HepG2 (cell line): ENCODE results near the gene METTL14. TPM values are rescaled to one million over a fixed set of nuclear protein-coding genes. Genes with fewer than 3 reads are reported as not detected.

Experiments
- AHDC1 ChIP-seq: sonication (generic); formaldehyde crosslinking; IDR thresholded peaks from 2 replicates; pipeline ENCODE4 v1.5.1; 2020; ENCODE audit warnings: mild to moderate bottlenecking, missing genetic modification reagents, borderline replicate concordance
- HIC2 ChIP-seq: sonication (generic); formaldehyde crosslinking; IDR thresholded peaks from 2 replicates; pipeline ENCODE4 v1.9.0; 2022; ENCODE audit warnings: low read depth, missing genetic modification reagents
- KDM1A ChIP-seq: IDR thresholded peaks from 2 replicates; pipeline ENCODE4 v1.6.1; 2016; ENCODE audit warnings: missing compliant biosample characterization
- MBNL3 ChIP-seq: fragments of 250-450 bp; sonication (Bioruptor Pico); conservative IDR thresholded peaks from 2 replicates; pipeline ENCODE4 v1.8.0; 2022; ENCODE audit warnings: mild to moderate bottlenecking, inconsistent platforms
- NFE2L1 ChIP-seq: sonication (generic); formaldehyde crosslinking; IDR thresholded peaks from 2 replicates; pipeline ENCODE4 v1.4.0; 2020; ENCODE audit warnings: missing genetic modification reagents, mild to moderate bottlenecking, borderline replicate concordance
- SETDB1 ChIP-seq: sonication (generic); formaldehyde crosslinking; IDR thresholded peaks from 2 replicates; pipeline ENCODE4 v1.5.1; 2020; ENCODE audit warnings: missing genetic modification reagents, mild to moderate bottlenecking, borderline replicate concordance
- SIX4 ChIP-seq: sonication (generic); formaldehyde crosslinking; IDR thresholded peaks from 2 replicates; pipeline ENCODE4 v1.4.0; 2020; ENCODE audit warnings: missing genetic modification reagents
- TOPORS ChIP-seq: sonication (generic); formaldehyde crosslinking; IDR thresholded peaks from 2 replicates; pipeline ENCODE4 v1.8.0; 2023; ENCODE audit warnings: mild to moderate bottlenecking, missing genetic modification reagents
- ZBTB3 ChIP-seq: sonication (generic); formaldehyde crosslinking; IDR thresholded peaks from 2 replicates; pipeline ENCODE4 v1.4.0; 2020; ENCODE audit warnings: low read depth, mild to moderate bottlenecking, moderate library complexity, missing genetic modification reagents, borderline replicate concordance
- ZBTB34 ChIP-seq: sonication (generic); formaldehyde crosslinking; IDR thresholded peaks from 2 replicates; pipeline ENCODE4 v1.8.0; 2022; ENCODE audit warnings: mild to moderate bottlenecking, missing genetic modification reagents
- ZNF224 ChIP-seq: sonication (generic); formaldehyde crosslinking; IDR thresholded peaks from 2 replicates; pipeline ENCODE4 v1.5.0; 2020; ENCODE audit warnings: mild to moderate bottlenecking, missing genetic modification reagents
- ZNF550 ChIP-seq: sonication (generic); formaldehyde crosslinking; IDR thresholded peaks from 2 replicates; pipeline ENCODE4 v1.4.0; 2020; ENCODE audit warnings: mild to moderate bottlenecking, missing genetic modification reagents, borderline replicate concordance
- ZNF574 ChIP-seq: sonication (generic); formaldehyde crosslinking; IDR thresholded peaks from 2 replicates; pipeline ENCODE4 v1.4.0; 2020; ENCODE audit warnings: missing genetic modification reagents
- ZNF841 ChIP-seq: sonication (generic); formaldehyde crosslinking; IDR thresholded peaks from 2 replicates; pipeline ENCODE4 v1.8.1; 2023; ENCODE audit warnings: missing genetic modification reagents, borderline replicate concordance
- polyA plus RNA-seq, 8 experiments: library from polyadenylated mRNA; depleted of rRNA in 3 of 8; stranded (reverse) in 7 of 8; unstranded in 1 of 8; fragments of >200 nt; fragmentation: Illumina TruSeq in 4 of 8; extraction: Trizol in 4 of 8; gene quantifications; 2 replicates each; pipeline versions ENCODE4 v1.2.1 to v1.2.3, GENCODE V29; 2011 to 2016; ENCODE audit warnings: low read depth in 4 of 8, missing spikeins in 1 of 8, mixed read lengths in 1 of 8; ENCODE audit not compliant: insufficient read depth in 1 of 8
- total RNA-seq, 5 experiments: library from RNA; depleted of rRNA; stranded (reverse); fragments of >200 nt; fragmentation: Illumina TruSeq; extraction: Trizol; gene quantifications; 2 replicates each; pipeline ENCODE4 v1.2.3, GENCODE V29; 2016; ENCODE audit warnings: low read depth in 1 of 5

METTL14 gene
- total and polyA plus RNA-seq, 2 of the 13 experiments (the other 11 are each of a cell fraction or from before 2014, with no cell fraction given): 11.6 to 44.9 TPM

GRCh38 chr4:118684873-118685811 lies at the start of gene METTL14 (continued):
- TF ChIP-seq SETDB1 (no peak), KDM1A (CRISPR knock-in tag) (peak; percentile 99), SIX4 (CRISPR knock-in tag) (no peak), ZNF224 (no peak), ZNF550 (CRISPR knock-in tag) (no peak), ZBTB34 (no peak), ZNF841 (CRISPR knock-in tag) (no peak), ZBTB3 (CRISPR knock-in tag) (no peak), AHDC1 (CRISPR knock-in tag) (peak; percentile 41; the same call in 1 of the 2 replicates), TOPORS (CRISPR knock-in tag) (no peak), HIC2 (no peak), ZNF574 (CRISPR knock-in tag) (peak; percentile 91), MBNL3 (no peak), NFE2L1 (CRISPR knock-in tag) (no peak)
